ENCODE data around the gene BCKDK.
"Not testable (repeated sequence)": the region's sequence is repeated elsewhere in the genome, so short reads cannot be mapped to it uniquely, and the experiment has no call there.

The BCKDK gene

GRCh38 chr16:31150976-31151375 lies 42.8 kb downstream of the BCKDK start:
- intact Hi-C loops (cut with DNase I); DNase-seq: not testable (repeated sequence)

DNA sequence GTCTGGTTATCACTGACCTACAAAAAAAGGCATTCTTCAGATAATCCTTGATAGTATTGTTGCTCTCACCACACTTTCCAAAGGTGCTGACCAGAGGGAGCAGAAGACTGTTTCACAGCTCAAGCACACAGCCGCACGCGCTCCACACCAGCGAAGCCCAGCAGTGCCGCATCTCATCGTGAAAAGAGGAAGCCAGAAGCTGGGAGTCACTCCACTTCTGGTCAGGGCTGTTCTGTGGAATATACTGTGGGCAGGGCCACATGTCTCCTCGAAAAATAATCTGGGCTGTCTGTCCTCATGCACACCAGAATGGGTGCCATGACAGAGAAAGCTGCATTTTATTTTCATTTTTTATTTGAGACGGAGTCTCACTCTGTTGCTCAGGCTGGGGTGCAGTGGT lies 49.0 kb downstream of the BCKDK start:
- no peak for DNase-seq
- intact Hi-C loops (cut with DNase I), result no loop called here
